A549 (cell line): Measurements from ENCODE around the gene PSMD6. TPM values are rescaled to one million over a fixed set of nuclear protein-coding genes. Genes with fewer than 3 reads are reported as not detected.

Experiments used
- ATAC-seq, 2 experiments: fragments of 200-7000 bp in 1 of 2; fragments of >200 bp in 1 of 2; cut with Nextera tagmentation in 1 of 2; cut with Tn5 transposase in 1 of 2; 3 replicates each; pipeline versions ENCODE4 v1.8.0 to v1.9.1; 2018 to 2020; ENCODE audit warnings: mild to moderate bottlenecking in 1 of 2, moderate library complexity in 1 of 2
- CTCF ChIA-PET: fragments of 300-600 bp; sonication (Branson Sonifier 250); formaldehyde crosslinking; extraction: SDS; loops from one replicate; lab custom pipeline; 2021; ENCODE audit warnings: antibody characterized with exemption, inconsistent platforms; lab: Yijun Ruan, JAX
- POLR2A ChIA-PET: fragments of 350-600 bp; formaldehyde crosslinking; extraction: SDS; loops from one replicate; lab custom pipeline; 2021; ENCODE audit warnings: antibody characterized with exemption, inconsistent platforms; lab: Yijun Ruan, JAX
- DNase-seq, 2 experiments: peaks; one replicate each; pipeline versions ENCODE4 v3.0.0 to v3.0.0-alpha.2; 2011 to 2016; ENCODE audit warnings: low read depth in 1 of 2, low spot score in 1 of 2
- FAIRE-seq: peaks from 2 replicates; lab custom pipeline; 2011; peaks lifted over from hg19 to GRCh38; lab: Jason Lieb, UNC
- H3K27ac ChIP-seq, 2 experiments: fragments of >200 bp; sonication (Bioruptor Twin); formaldehyde crosslinking; 3 replicates each; pipeline ENCODE4 v1.5.1; 2016 to 2017
- H3K4me1 ChIP-seq: fragments of >200 bp; sonication (Bioruptor Twin); formaldehyde crosslinking; 3 replicates; pipeline ENCODE4 v1.6.1; 2016
- H3K4me2 ChIP-seq: fragments of >200 bp; sonication (Bioruptor Twin); formaldehyde crosslinking; 3 replicates; pipeline ENCODE4 v1.6.1; 2016
- H3K4me3 ChIP-seq: fragments of >200 bp; sonication (Bioruptor Twin); formaldehyde crosslinking; 3 replicates; pipeline ENCODE4 v1.5.1; 2016
- H3K9me3 ChIP-seq: fragments of >200 bp; sonication (Bioruptor Twin); formaldehyde crosslinking; 3 replicates; pipeline ENCODE4 v1.6.1; 2016
- ATOH8 ChIP-seq: fragments of 250-450 bp; sonication (Bioruptor Pico); IDR thresholded peaks from 2 replicates; pipeline ENCODE4 v1.5.0; 2020; ENCODE audit warnings: low read depth, mild to moderate bottlenecking, moderate library complexity
- BHLHE40 ChIP-seq: IDR thresholded peaks from 2 replicates; pipeline ENCODE4 v1.6.1; 2012; ENCODE audit warnings: low read depth, low read length, inconsistent platforms
- CEBPB ChIP-seq, 2 experiments: fragments of >200 bp in 1 of 2; sonication (Bioruptor Twin) in 1 of 2; formaldehyde crosslinking in 1 of 2; IDR thresholded peaks; 2 replicates each; pipeline ENCODE4 v1.6.1; 2012 to 2016
- CHD2 ChIP-seq: fragments of 150-350 bp; IDR thresholded peaks from 2 replicates; pipeline ENCODE4 v1.6.1; 2014; ENCODE audit warnings: low read length; ENCODE audit not compliant: partially characterized antibody
- CTCF ChIP-seq: fragments of >200 bp; sonication (Bioruptor Twin); formaldehyde crosslinking; IDR thresholded peaks from 3 replicates; pipeline ENCODE4 v1.5.1; 2016
- FOSL2 ChIP-seq, 2 experiments: fragments of 450-650 bp in 1 of 2; fragments of >200 bp in 1 of 2; sonication (Bioruptor Twin) in 1 of 2; formaldehyde crosslinking; IDR thresholded peaks; 2 replicates each; pipeline versions ENCODE4 v1.5.0 to v1.6.1; 2016 to 2020; ENCODE audit warnings: mild to moderate bottlenecking in 1 of 2, moderate library complexity in 1 of 2
- HMGXB4 ChIP-seq: fragments of 250-450 bp; sonication (Bioruptor Pico); IDR thresholded peaks from 2 replicates; pipeline ENCODE4 v1.5.0; 2021; ENCODE audit warnings: mild to moderate bottlenecking, moderate library complexity, borderline replicate concordance
- MYC ChIP-seq: IDR thresholded peaks from 2 replicates; pipeline ENCODE4 v1.6.1; 2012; ENCODE audit warnings: mild to moderate bottlenecking, inconsistent platforms, low read length, improper control_type of control experiment, borderline replicate concordance
- PHF8 ChIP-seq: fragments of 200-600 bp; sonication (generic); IDR thresholded peaks from 2 replicates; pipeline ENCODE4 v1.6.1; 2016; ENCODE audit warnings: low read depth, mild to moderate bottlenecking, antibody characterized with exemption, moderate library complexity, borderline replicate concordance
- POLR2A ChIP-seq: IDR thresholded peaks from 2 replicates; pipeline ENCODE4 v1.6.1; 2012; ENCODE audit warnings: mild to moderate bottlenecking, low read length
- RCOR1 ChIP-seq: fragments of 150-350 bp; IDR thresholded peaks from 2 replicates; pipeline ENCODE4 v1.6.1; 2014; ENCODE audit warnings: antibody characterized with exemption, low read length, low read depth
- REST ChIP-seq: fragments of 200-600 bp; sonication (generic); IDR thresholded peaks from 2 replicates; pipeline ENCODE4 v1.6.1; 2016; ENCODE audit warnings: antibody characterized with exemption, mild to moderate bottlenecking, moderate library complexity
- RNF2 ChIP-seq: fragments of 200-600 bp; sonication (generic); IDR thresholded peaks from 2 replicates; pipeline ENCODE4 v1.6.1; 2016; ENCODE audit warnings: low read depth, mild to moderate bottlenecking, antibody characterized with exemption, moderate library complexity, borderline replicate concordance
- ZFP36 ChIP-seq: fragments of 450-650 bp; IDR thresholded peaks from 2 replicates; pipeline ENCODE4 v1.6.1; 2014; ENCODE audit warnings: borderline replicate concordance; ENCODE audit not compliant: partially characterized antibody
- ZSCAN20 ChIP-seq: fragments of 250-450 bp; sonication (Bioruptor Pico); IDR thresholded peaks from 2 replicates; pipeline ENCODE4 v1.8.0; 2022; ENCODE audit warnings: mild to moderate bottlenecking, moderate library complexity
- WGBS: methylation state at CpG from one replicate; pipeline ENCODE4 v1.1.6; 2017; ENCODE audit errors: missing lambda C conversion rate; 5-methylcytosine and 5-hydroxymethylcytosine counted together
- polyA plus RNA-seq, 4 experiments: library from polyadenylated mRNA; depleted of rRNA in 3 of 4; stranded (reverse); fragments of >200 nt; fragmentation: RNase III in 1 of 4; extraction: RNeasy Plus Mini Kit Qiagen cat#74134 plus additional on column Dnase treatment in 1 of 4; gene quantifications; 2 replicates in 3 of 4; 3 replicates in 1 of 4; pipeline ENCODE4 v1.2.3, GENCODE V29; 2011 to 2017

PSMD6 gene
- polyA plus RNA-seq, 2 of the 4 experiments (the other 2 are of a cell fraction): 76.8 to 117 TPM

GRCh38 chr3:63976161-63976871 lies 47.0 kb downstream of the PSMD6 start:
- Histone ChIP-seq H3K9me3 (no peaks in the 10 kb centered on the region), H3K4me3 (no peak overlapping the region), H3K4me1 (peaks cover 25% of the 10 kb centered on the region; the same call in 2 of the 3 replicates), H3K4me2 (0 out of 3 replicates have a peak overlapping the region, but pooled peaks have one; percentile 8), H3K27ac (no peak overlapping the region; a peak in 1 of 6 replicates)
- DNase-seq (no peak), FAIRE-seq (no peak), ATAC-seq (no peak)
- TF ChIP-seq MYC: no peak
- TF ChIP-seq CEBPB (IDR thresholded peaks at IDR 0.05): peak; percentile 37 to 54; a peak in 2 of 4 replicates
- 87% methylated on average over 4 of the region's 4 CpGs for WGBS
- ChIA-PET CTCF (interaction anchor here (0.9 to 4.4 kb wide), 2 partner anchors 9 to 17 kb away, joined by 3 to 18 read pairs; no protein-coding TSS in a partner anchor), POLR2A (no interaction called here)

GRCh38 chr3:63975723-63976122 lies 47.6 kb downstream of the PSMD6 start:
- no peak for DNase-seq
- ChIA-PET POLR2A (no interaction called here), CTCF (interaction anchor here (0.9 to 4.4 kb wide), 4 partner anchors 8 to 18 kb away, joined by 3 to 18 read pairs (median 4); no protein-coding TSS in a partner anchor)
- Histone ChIP-seq H3K4me3 (no peak overlapping the region), H3K4me1 (peaks cover 25% of the 10 kb centered on the region; the same call in 2 of the 3 replicates), H3K4me2 (no peak overlapping the region), H3K9me3 (no peaks in the 10 kb centered on the region), H3K27ac (no peak overlapping the region; a peak in 1 of 6 replicates)
- TF ChIP-seq BHLHE40 (no peak), CHD2 (no peak)
- WGBS: 92% methylated on average over 3 of the region's 3 CpGs
- no peak for ATAC-seq
- no peak for FAIRE-seq

- ChIA-PET POLR2A (no interaction called here), CTCF (interaction anchor here (0.6 to 4.4 kb wide), 4 partner anchors 11 to 19 kb away, joined by 3 to 18 read pairs (median 4); no protein-coding TSS in a partner anchor)
- H3K4me3 ChIP-seq: no peak overlapping the region
- TF ChIP-seq FOSL2 (IDR thresholded peaks at IDR 0.05) (no peak), FOSL2 (CRISPR knock-in tag; IDR thresholded peaks at IDR 0.05) (no peak), RCOR1 (no peak), HMGXB4 (CRISPR knock-in tag) (no peak), PHF8 (no peak), CTCF (no peak), RNF2 (no peak), ZSCAN20 (CRISPR knock-in tag) (no peak)
- TF ChIP-seq, all 56 proteins: peak for 0
- Histone ChIP-seq H3K27ac (no peak overlapping the region), H3K4me2 (no peak overlapping the region), H3K9me3 (no peaks in the 10 kb centered on the region), H3K4me1 (peaks cover 25% of the 10 kb centered on the region; the same call in 2 of the 3 replicates)
- 93% methylated on average over 1 of the region's 1 CpG for WGBS
- FAIRE-seq (no peak), DNase-seq (no peak), ATAC-seq (no peak)
Observed at GRCh38 chr3:63974451-63974850, 48.8 kb downstream of the PSMD6 start.

GRCh38 chr3:63973406-63973805 lies 49.9 kb downstream of the PSMD6 start:
- WGBS: 93% methylated on average over 8 of the region's 8 CpGs
- ChIA-PET POLR2A (no interaction called here), CTCF (interaction anchor here (1.5 to 4.4 kb wide), 2 partner anchors 12 to 20 kb away, joined by 5 to 18 read pairs; no protein-coding TSS in a partner anchor)
- DNase-seq (no peak), ATAC-seq (no peak), FAIRE-seq (no peak)
- no peaks in the 10 kb centered on the region for H3K9me3 ChIP-seq
- H3K27ac ChIP-seq: no peak overlapping the region
- no peak overlapping the region for H3K4me2 ChIP-seq
- H3K4me1 ChIP-seq: peaks cover 34% of the 10 kb centered on the region
- no peak overlapping the region for H3K4me3 ChIP-seq
- TF ChIP-seq CHD2 (no peak), REST (no peak), ATOH8 (CRISPR knock-in tag) (no peak), ZFP36 (no peak), POLR2A (no peak), BHLHE40 (no peak), CTCF (no peak)
